ENCODE measurements around the gene KRTAP19-8. TPM values are rescaled to one million over a fixed set of nuclear protein-coding genes. Genes with fewer than 3 reads are reported as not detected.

KRTAP19-8 gene
- total RNA-seq, 3 donors from 2014 or later = not detected

GRCh38 chr21:30990514-30991262 is 47.6 kb downstream of the KRTAP19-8 start:
- H3K4me3 Mint-ChIP-seq = no peak overlapping the region
- no peak for ATAC-seq
- H3K9me3 Mint-ChIP-seq = no peaks in the 10 kb centered on the region
- H3K4me1 Mint-ChIP-seq (ENCODE audit: low read depth) = no peaks in the 10 kb centered on the region
- no peak for DNase-seq
- H3K36me3 Mint-ChIP-seq (ENCODE audit: insufficient read depth) = no peaks in the 10 kb centered on the region
- H3K27me3 Mint-ChIP-seq (ENCODE audit: low read depth) = peaks cover 2% of the 10 kb centered on the region

GRCh38 chr21:30988706-30989105 is 49.6 kb downstream of the KRTAP19-8 start:
- no peaks in the 10 kb centered on the region for H3K4me1 Mint-ChIP-seq (ENCODE audit: low read depth)
- H3K27me3 Mint-ChIP-seq (ENCODE audit: low read depth) = peaks cover 2% of the 10 kb centered on the region
- no peak for ATAC-seq
- DNase-seq = no peak
- no peaks in the 10 kb centered on the region for H3K36me3 Mint-ChIP-seq (ENCODE audit: insufficient read depth)
- no peak overlapping the region for H3K4me3 Mint-ChIP-seq
- H3K9me3 Mint-ChIP-seq = no peaks in the 10 kb centered on the region

Other genes starting within 250 kb of the KRTAP19-8 start
- gene KRTAP8-1, start 225.2 kb downstream of the KRTAP19-8 start, total RNA-seq = not detected
- not detected for gene KRTAP7-1, start 208.7 kb downstream of the KRTAP19-8 start, total RNA-seq
- not detected for gene KRTAP11-1, start 156.9 kb downstream of the KRTAP19-8 start, total RNA-seq

All from activated T-cell treated with anti-CD3 and anti-CD28 coated beads, Interleukin-2, amount 50 U/mL, for 4 hours (primary cell).